HG03060 (cell line): ENCODE measurements around the gene ALPP.

Source experiments
- ATAC-seq: cut with Tn5 transposase; IDR thresholded peaks from one replicate; pipeline ENCODE4 v1.9.1; 2021; ENCODE audit warnings: low read depth, moderate number of reproducible peaks; ENCODE audit not compliant: unreplicated experiment

ALPP gene

DNA sequence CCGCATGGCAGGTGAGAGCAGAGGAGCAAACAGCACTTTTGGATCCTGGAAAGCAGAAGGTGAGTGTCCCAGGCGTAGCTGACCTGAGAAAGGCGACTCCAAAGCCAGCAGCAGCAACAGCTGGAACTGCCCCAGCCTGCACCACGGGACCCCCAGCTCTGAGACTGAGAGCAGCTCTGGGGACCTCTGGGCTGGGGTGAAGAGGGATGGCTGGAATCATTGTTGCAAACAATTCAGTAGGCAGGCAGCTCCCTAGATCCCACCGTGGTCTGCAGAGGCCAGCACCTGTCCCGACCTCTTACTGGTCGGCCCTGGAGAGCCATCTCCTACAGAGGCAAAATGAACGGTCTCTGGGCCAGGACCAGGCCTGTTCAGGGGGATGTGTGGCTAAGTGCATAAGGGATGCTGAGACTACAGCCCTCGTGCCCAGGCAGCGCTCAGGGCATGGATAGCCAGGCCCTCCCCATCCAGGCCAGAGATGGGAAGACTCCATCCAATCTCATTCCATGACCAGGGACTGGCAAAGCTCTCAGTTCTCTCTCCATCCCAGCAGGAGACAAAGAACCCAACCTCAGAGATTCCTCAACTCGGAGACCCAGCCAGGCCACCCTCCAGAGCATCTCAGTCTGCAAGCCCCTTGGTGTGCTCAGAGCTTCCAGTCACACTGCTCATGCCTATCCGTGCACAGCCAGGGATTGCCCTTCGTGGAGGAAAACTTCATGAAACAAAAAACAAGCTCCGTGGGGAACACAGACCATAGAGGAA, 38.2 kb upstream of the ALPP start:
- no peak for ATAC-seq

DNA sequence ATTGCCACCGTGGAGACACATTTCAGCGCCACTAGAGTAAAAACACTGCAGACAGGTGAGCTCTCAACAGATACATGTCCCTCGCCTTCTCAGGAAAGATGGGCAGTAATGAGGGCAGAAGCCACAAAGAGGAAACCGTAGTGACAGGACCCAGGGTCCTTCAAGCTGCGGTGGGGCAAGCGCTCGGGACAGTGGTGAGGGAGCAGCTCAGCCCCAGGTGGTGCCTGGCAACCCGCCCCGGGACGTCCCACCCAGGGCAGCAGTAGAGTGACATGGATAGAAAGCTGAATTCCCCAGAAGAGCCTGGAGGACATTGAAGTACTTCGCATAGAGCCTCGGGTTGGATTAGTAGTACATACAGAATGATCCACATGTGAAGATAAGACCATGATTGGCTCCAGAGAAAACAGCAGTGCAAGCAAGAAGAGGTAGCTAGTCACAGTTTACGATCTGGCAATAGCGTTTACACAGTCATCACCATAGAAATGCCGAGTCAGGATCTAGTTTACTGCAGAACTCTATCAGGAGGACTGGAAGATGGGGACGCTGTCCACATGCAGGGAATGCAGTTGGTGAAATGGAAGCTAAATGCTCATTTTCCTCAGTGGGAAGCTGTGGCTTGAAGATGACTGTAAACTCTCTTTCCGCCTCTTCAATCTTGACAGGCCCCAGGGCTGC, 37.4 kb upstream of the ALPP start:
- ATAC-seq = no peak

DNA sequence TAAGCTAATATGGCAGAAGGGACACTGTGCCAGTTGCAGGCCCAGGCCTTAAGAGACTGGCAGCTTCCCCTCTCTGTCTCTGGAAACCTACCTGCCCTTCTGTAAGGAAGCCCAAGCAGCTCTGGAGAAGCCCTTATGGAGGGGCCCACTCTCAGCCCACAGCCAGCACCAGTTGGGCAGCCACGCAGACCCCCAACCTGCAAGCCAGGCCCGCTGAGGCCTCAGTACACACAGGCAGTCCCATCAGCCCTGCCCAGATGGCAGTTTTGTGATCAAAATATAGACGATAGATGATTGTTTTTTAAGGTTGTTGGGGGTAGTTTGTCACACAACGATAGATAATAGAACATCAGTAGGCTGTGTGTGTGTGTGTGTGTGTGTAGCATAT, 36.8 kb upstream of the ALPP start:
- no peak for ATAC-seq

DNA sequence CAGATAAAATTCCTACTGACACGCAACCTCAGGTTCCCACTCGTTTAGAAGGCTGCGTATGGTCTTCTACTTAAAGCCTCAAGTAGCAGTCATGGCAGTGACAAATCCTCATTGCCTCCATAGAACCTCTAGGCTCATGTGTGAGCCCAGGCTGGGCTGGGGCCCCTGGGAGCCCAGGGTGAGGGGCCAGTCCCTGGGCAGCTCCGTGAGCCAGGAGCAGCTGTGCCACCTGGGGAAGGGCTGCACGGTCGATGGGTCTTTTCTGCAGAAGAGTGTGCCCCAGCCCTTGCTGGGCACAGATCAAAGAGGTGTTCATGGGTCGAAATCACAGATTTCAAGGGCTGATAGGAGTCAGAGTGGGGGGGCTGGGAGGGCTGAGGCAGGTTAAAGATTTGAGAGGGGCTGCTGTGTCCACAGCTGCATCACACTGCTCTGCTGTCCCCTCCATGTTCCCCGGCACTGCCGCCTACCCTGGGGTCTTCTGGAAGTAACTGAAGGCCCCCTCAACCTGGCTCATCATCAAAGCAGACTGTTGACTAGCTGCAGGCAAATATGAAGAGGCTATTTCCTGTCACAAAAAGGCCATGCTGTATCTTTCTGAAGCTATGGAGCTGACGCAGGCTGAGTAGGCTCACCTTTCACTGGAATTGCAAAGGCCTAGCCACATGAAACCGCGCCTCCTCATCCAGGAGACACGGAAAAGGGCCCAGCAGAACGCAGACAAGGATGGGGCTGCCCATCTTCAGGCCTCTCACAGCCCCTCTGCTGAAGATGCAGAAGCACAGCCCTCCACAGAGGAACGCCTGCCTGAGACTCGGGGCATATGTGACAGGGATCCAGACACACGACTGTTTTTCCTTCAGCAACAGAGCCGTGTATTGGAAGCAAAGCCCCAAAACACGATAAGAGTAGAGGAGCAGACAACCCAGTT, 35.7 kb upstream of the ALPP start:
- no peak for ATAC-seq

DNA sequence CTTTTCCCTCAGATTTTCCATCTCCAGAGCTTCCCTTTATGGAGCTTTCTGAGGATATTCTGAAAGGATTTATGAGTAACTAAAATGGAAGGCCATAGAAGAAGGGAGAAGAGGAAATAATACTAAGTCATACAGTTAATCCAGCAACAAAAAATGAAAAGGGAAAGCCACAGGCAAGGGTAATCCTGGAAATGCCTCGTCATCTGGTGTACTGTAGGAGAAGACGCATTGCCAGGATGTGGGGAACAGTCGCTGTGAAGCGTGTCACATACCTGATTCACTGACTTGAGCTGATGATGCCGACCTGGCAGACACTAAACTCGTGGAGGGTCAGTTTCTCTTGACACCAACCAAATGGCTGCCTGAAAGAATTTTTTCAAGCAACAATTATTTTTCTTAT, 34.7 kb upstream of the ALPP start:
- no peak for ATAC-seq

DNA sequence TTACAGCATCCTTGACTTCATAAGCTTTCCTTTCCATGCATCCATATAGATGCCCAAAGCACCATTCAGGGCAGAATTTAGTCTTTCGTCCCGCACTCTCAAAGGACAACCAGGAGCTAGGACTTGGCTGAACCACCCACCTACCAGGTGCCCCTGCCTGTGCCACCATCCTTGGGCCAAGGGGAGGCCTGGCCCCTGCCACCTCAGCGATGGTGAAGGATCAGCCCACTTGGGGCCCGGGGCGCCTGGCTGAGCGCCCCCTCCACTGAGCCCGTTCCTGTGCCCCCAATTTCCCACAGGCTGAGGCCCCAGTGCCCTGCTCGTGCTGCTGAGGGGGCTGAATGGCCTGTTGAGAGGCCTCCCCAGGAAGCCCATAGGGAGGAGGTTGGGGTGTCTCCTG, 33.3 kb upstream of the ALPP start:
- no peak for ATAC-seq

DNA sequence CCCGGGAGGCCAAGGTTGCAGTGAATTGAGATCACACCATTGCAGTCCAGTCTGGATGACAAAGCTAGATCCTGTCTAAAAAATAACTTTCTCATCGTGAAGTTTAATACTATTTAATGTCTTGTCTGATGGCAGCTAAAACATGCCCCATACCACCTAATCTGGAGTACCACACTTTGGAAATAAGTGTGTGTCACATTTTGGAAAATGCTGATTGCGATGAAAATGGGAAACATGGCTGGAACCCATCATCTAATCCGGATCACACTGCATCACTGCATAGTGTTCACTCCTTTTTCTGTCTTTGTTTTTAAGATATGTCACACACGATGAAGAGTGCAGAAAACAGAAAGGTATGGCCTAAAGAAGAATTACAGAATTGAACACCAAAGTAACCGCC, 31.2 kb upstream of the ALPP start:
- no peak for ATAC-seq

DNA sequence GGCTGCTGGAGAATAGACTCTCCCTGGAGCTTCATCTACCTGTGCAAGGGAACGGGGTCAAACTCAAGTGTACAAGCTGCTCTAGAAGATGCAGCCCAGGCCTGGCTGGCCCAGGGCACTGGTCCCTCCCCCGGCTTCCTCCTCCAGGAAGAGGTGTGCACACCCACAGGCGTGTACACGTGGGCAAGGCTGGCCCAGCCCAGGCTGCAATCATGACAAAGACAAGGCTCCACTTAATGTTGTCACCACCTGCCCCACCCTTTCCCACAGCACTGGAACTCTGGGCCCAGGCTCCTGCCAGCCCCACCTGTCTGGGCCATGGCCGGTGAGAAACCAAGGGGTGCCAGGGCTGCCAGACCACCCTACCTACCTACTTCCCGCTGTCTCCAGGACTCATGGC, 29.6 kb upstream of the ALPP start:
- ATAC-seq = no peak

DNA sequence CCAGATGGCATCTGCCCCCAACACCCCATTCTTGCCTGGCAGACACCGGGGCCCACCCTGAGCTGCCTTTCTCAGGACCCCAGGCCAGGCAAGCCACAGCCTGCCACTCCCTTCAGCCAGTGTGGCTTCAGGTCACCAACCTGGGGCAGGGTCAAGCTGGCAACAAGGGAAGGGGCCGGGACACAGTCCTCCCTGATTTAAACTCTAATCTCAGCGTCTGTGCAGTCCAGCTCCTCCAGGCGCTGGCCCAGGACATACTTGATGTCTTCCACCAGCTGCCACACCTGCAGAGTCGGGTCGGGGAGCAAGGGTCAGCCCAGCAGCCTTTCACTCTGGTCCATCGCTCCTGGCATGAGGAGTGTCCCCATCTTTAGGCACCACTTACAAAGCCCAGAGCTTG, 29.0 kb upstream of the ALPP start:
- ATAC-seq = no peak

DNA sequence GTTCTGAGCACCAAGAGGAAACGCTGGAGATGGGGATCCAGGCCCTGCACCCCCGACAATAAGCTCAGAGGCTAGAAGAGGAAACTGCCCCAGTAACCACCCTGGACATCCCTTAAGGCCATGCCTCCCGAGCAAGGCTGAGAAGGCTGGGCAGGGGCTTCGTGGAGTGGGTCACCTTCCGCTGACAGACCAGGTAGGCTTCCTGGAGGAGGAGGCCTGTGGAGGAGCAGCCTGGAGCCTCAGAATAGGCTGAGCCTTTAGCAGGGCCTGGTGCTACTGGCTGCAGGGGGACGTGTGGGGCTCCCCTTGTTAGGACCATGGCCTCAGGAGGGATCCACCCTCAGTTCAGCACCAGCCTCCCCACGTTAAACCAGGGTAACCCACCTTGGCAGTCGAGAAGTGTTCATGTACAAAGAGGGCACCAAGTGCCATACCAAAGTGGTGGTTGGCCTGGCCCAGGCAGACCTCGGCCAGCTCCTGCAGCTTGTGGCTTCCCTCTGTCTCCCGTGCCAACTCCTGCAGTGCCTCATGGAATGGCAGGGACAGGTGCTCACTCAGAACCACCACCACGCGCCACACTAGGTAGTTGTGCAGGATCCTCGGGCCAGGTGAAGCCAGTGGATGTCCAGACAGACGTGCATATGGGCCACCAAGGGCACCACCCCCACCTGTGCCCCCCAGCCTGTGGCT, 28.5 kb upstream of the ALPP start:
- no peak for ATAC-seq

DNA sequence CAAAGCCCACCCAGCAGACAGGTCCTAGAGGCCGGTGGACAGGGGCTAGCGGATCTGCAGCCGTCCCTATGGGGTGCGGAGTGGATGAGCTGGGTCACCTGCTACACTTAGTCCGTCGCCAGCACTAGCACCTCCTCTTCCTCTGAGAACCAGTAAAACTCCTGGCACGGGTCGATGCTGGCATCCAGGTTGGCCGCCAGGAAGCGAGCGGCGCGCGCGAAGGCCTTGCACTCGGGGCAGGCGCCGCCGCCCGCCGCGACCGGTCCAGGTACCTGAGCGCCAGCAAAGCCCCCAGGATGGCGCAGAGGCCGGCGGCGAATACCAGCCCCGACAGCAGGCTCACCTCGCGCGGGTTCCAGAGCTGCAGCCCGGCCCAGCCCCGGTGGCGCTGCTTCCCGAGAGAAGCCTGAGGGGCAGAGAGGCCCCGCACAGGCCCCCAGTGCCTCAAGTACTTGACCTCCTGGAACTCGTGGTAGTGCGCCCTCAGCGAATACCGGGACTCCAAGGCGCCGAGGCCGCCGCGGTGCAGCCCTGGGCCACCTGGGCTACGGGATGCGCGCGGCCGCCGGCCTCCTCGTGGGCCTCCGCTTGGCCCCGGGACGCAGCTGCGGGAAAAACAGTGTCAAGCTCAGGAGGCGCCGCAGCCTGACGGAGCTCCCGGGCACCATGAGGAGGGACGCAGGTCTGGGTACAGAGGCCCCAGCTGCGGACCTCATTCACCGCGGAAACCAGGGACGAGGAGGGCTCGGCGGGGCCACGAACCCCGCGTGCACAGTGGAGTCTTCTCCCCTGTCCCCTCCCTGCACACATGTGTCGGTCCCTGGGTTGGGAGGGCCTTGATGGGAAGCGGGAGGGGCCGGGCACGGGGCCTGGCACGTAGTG, 27.5 kb upstream of the ALPP start:
- no peak for ATAC-seq

DNA sequence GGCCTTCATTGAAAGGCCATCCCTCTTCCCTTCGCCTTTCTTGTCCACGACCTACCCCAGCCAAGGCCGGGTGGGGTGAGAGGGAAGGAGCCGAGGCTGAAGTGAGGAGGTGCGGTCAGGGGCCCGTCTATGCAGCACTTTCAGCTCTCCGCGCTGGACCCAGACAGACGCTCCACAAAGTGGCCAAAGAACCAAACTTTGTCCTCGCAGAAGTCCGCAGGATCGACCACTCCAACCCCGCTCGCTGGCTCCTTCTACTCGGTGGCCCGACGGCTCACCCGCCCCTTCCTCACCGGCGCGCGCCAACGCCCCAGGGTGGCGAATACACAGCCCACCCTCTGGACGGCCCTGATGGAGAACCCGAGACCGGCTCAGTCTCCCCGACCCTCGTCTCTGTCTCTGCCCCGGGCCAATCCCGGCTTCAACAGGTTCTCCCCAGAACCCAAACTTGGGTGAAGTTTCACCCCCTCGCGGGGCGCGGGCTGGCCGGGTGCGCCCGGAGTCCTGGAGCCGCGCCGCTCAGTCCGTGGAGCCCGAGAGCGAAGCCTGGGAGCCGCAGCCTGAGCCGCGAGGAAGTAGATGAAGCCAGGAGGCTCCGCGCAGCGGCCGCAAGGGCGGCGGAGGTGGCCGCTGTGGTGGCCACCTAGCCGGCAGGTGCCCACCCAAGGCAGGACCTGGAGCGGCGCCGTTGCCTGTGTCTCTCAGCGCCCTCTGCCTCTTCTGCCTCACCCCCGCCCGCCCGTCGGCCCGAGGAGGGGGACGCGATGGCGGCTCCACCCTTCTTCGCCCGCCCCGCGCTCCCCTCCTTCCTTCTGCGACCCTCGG, 26.7 kb upstream of the ALPP start:
- ATAC-seq = no peak

DNA sequence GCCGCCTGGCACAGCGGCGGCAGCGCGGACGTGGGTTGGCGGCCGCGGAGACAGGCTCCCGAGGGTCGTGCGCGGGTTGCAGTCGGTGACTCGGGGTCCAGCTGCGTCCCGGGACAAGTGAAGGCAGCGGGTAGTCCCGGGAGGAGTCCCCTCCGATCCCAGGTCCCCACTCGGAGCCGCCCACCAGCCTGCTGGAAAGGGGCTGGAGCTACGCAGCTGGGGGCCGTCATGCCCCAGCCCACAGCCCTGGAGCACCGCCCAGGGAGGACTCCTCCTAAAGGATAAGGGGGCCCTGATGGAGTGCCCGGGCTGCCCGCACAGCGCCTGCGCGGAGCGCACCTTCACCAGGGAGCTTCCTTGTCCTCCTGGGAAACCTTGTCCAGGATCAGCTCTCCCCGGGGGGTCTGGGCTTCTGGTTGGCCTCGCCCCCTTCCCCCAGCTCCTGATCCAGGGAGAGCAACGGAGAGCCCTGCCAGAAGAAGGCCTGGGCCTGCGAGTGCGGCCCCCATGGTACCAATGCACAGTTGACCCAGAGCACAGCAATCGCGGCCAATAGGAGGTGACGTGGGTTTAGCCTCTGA, 25.9 kb upstream of the ALPP start:
- no peak for ATAC-seq

DNA sequence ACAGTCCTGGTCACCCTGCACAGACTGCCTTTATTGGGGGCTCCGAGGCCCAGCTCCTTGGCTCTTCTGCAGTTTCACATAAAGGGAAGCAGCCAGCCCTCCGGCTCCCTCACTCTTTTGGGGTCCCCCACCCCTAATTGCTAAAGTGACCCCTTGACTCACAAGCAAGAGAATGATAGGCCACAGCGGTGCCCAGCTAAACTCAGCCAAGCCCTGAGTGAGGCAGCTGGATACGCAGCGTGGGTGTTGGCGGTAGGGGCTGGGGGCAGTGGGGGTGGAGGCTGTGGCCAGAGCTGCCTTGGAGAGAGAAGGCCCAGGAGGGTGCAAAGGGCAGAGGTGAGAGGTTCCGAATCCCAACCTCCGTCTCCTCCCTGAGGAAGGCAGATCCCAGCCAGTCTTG, 25.5 kb upstream of the ALPP start:
- ATAC-seq = no peak

DNA sequence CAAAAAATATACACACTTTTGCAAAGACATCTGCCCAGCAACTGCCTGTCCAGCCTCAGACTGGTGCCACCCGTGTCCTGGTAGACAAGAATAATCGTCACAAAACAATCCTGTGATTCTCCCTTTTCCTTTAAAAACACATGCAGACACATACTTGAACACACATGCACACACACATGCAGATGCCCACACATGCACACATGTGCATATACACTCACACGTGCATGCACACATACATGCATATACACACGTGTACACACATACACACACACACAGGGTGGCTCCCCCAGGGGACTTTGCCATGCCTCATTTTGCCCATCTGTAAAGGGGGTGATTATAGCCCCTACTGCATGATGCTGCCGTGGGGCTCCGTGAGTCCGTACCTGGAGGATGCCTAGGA, 24.9 kb upstream of the ALPP start:
- ATAC-seq = no peak

DNA sequence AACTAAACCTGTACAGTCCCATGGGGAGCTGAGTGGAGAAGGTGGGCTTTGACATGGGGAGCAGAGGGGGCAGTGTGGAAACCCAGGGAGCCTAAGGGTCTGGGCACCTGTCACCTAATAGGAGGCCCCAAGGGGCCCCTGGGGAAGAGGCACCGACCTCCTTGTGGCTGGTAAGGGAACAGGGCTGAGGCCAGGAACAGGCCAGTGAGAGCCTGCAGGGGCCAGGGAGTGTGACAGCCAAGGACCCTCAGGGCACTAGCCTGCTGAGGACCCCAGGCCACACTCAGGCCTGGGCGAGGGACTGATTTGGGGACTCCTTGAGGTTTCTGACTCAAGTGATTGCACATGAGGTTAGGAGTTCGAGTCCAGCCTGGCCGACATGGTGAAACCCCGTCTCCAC, 24.5 kb upstream of the ALPP start:
- ATAC-seq = no peak

DNA sequence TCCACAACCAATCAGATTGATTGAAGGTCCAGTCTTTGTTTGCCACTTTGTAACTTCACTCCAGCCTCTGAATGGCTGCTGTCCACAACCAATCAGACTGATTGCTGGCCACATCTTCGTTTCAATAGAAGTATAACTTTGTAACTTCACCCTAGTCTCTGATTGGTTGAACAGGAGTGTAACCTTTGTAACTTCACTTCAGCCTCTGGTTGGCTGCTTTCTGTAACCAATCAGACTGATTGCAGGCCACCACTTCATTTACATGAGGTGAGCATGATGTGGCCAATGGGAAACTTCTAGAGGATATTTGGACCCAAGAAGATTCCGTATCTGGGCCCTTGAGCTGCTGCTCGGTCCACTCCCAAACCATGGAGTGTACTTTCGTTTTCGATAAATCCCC, 16.9 kb upstream of the ALPP start:
- no peak for ATAC-seq

DNA sequence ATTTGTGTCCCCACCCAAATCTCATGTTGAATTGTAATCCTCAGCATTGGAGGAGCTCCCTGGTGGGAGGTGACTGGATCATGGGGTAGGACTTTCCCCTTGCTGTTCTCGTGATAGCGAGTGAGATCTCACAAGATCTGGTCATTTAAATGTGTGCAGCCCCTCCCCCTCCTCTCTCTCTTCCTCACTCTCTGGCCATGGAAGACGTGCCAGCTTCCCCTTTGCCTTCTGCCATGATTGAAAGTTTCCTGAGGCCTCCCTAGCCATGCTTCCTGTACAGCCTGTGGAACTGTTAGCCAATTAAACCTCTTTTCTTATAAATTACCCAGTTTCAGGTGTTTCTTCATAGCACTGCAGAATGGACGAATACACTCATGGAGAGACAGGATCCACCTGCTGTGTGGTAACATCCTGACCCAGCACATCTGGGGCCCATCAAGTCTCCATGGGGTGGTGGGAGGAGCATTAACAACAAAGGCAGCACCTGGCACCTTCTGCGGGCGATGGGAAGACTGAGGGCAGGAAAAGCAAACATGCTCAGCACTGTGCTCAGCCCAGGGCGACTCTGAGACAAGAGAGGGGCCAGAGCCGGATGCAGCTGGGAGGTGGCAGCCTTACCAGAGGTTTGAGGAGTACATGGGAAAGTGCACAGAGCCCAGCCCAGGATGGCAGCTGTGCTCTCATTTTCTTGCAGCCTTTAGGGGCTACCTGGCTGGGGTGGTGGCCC, 16.2 kb upstream of the ALPP start:
- no peak for ATAC-seq
